Neuronal stem cell (in vitro differentiated cells): ENCODE measurements around the gene CREBL2.
"Not testable (repeated sequence)": the region's sequence is repeated elsewhere in the genome, so short reads cannot be mapped to it uniquely, and the experiment has no call there.

Source experiments
- DNase-seq: peaks from one replicate; pipeline ENCODE4 v3.0.0-alpha.2; 2013; ENCODE audit warnings: low spot score
- H2AFZ ChIP-seq: one replicate; pipeline ENCODE4 v1.6.1; 2013; ENCODE audit warnings: mild to moderate bottlenecking, low read length, inconsistent platforms
- H2AK5ac ChIP-seq: 2 replicates; pipeline ENCODE4 v1.6.1; 2013; ENCODE audit warnings: low read depth, mild to moderate bottlenecking, inconsistent platforms, low read length, moderate library complexity, mixed read lengths
- H2BK120ac ChIP-seq: 2 replicates; pipeline ENCODE4 v1.6.1; 2013; ENCODE audit warnings: low read depth, mild to moderate bottlenecking, inconsistent platforms, low read length, moderate library complexity, mixed read lengths
- H2BK12ac ChIP-seq: one replicate; pipeline ENCODE4 v1.6.1; 2013; ENCODE audit warnings: low read length, inconsistent platforms
- H2BK15ac ChIP-seq: 2 replicates; pipeline ENCODE4 v1.6.1; 2013; ENCODE audit warnings: mild to moderate bottlenecking, low read length, inconsistent platforms, mixed read lengths
- H2BK5ac ChIP-seq: one replicate; pipeline ENCODE4 v1.6.1; 2013; ENCODE audit warnings: inconsistent platforms, mild to moderate bottlenecking, low read length, moderate library complexity
- H3K14ac ChIP-seq: one replicate; pipeline ENCODE4 v1.6.1; 2013; ENCODE audit warnings: low read length, inconsistent platforms
- H3K18ac ChIP-seq: 2 replicates; pipeline ENCODE4 v1.6.1; 2013; ENCODE audit warnings: low read length, inconsistent platforms
- H3K23ac ChIP-seq: 2 replicates; pipeline ENCODE4 v1.6.1; 2013; ENCODE audit warnings: low read depth, mild to moderate bottlenecking, mixed read lengths, low read length, inconsistent platforms; ENCODE audit not compliant: poor library complexity
- H3K27ac ChIP-seq: replicated peaks from 3 replicates; pipeline ENCODE4 v1.5.1; 2013; ENCODE audit warnings: low read length, inconsistent platforms
- H3K27me3 ChIP-seq, 3 experiments: 2 replicates each; pipeline ENCODE4 v1.6.1; 2013; ENCODE audit warnings: low read length in 3 of 3, mild to moderate bottlenecking in 2 of 3, inconsistent platforms in 1 of 3, low read depth in 1 of 3, mixed read lengths in 1 of 3, moderate library complexity in 1 of 3; ENCODE audit not compliant: control insufficient read depth in 3 of 3, insufficient read depth in 3 of 3
- H3K36me3 ChIP-seq, 2 donors: replicated peaks in 1 of 2; 2 replicates each; pipeline ENCODE4 v1.6.1; 2013; ENCODE audit warnings: low read length in 2 of 2; ENCODE audit not compliant: control insufficient read depth in 2 of 2, insufficient read depth in 2 of 2
- H3K4ac ChIP-seq: 2 replicates; pipeline ENCODE4 v1.6.1; 2013; ENCODE audit warnings: inconsistent platforms, mild to moderate bottlenecking, low read length, moderate library complexity
- H3K4me1 ChIP-seq, 2 donors: 1 replicate in 1 of 2; 2 replicates in 1 of 2; pipeline ENCODE4 v1.6.1; 2013; ENCODE audit warnings: low read length in 2 of 2, low read depth in 1 of 2; ENCODE audit not compliant: control insufficient read depth in 2 of 2, insufficient read depth in 1 of 2
- H3K4me2 ChIP-seq: one replicate; pipeline ENCODE4 v1.6.1; 2013; ENCODE audit warnings: mild to moderate bottlenecking, low read length, inconsistent platforms; ENCODE audit not compliant: insufficient read depth, poor library complexity, severe bottlenecking
- H3K4me3 ChIP-seq, 2 donors: 2 replicates each; pipeline ENCODE4 v1.5.1; 2013; ENCODE audit warnings: low read length in 2 of 2, mild to moderate bottlenecking in 2 of 2, inconsistent platforms in 1 of 2, moderate library complexity in 1 of 2
- H3K79me1 ChIP-seq: one replicate; pipeline ENCODE4 v1.6.1; 2013; ENCODE audit warnings: low read depth, mild to moderate bottlenecking, inconsistent platforms, low read length, moderate library complexity
- H3K9ac ChIP-seq: one replicate; pipeline ENCODE4 v1.6.1; 2013; ENCODE audit warnings: mild to moderate bottlenecking, low read depth, low read length, inconsistent platforms; ENCODE audit not compliant: poor library complexity
- H3K9me3 ChIP-seq, 2 donors: replicated peaks in 1 of 2; 2 replicates each; pipeline versions ENCODE3 to v1.6.1; 2013; ENCODE audit warnings: low read length in 2 of 2, mild to moderate bottlenecking in 2 of 2, inconsistent platforms in 1 of 2, low read depth in 1 of 2, mixed read lengths in 1 of 2, moderate library complexity in 1 of 2; ENCODE audit not compliant: control insufficient read depth in 2 of 2, insufficient read depth in 1 of 2
- H4K8ac ChIP-seq: one replicate; pipeline ENCODE4 v1.6.1; 2013; ENCODE audit warnings: low read depth, mild to moderate bottlenecking, inconsistent platforms, low read length, moderate library complexity
- H4K91ac ChIP-seq: one replicate; pipeline ENCODE4 v1.6.1; 2013; ENCODE audit warnings: low read length, low read depth, mild to moderate bottlenecking, inconsistent platforms; ENCODE audit not compliant: poor library complexity
- WGBS, 2 donors: extraction: QIAGEN DNeasy Blood & Tissue Kit; methylation state at CpG; one replicate each; pipeline ENCODE4 v1.1.7; 2013; ENCODE audit warnings: missing lambda C conversion rate in 2 of 2, mixed read lengths in 1 of 2; ENCODE audit not compliant: insufficient read length in 2 of 2, insufficient replicate concordance in 1 of 2; ENCODE audit errors: extremely low coverage in 2 of 2; 5-methylcytosine and 5-hydroxymethylcytosine counted together

CREBL2 gene

DNA sequence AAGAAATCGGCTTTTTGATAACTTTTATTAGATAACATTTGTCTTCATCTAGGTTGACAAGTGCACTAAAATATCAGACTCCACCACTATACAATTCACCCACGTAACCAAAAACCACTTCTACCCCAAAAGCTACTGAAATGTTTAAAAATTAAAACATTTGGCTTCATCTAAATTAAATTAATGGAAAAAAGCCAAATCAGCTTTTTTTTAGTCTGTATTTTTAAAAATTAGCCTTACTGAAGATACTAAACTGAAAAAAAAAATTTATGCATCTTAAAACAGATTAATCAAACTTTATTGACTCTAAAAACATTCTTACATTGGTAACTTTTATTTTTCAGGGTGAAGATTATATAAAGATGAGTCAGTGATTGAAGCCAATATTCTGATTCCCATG lies 30.0 kb downstream of the CREBL2 start:
- Histone ChIP-seq H3K9ac (no peak overlapping the region), H2BK5ac (no peak overlapping the region), H4K91ac (no peak overlapping the region), H3K79me1 (no peaks in the 10 kb centered on the region), H2AK5ac (no peak overlapping the region), H3K18ac (no peak overlapping the region), H2BK12ac (no peak overlapping the region), H3K27me3 (no peaks in the 10 kb centered on the region), H3K4me3 (no peak overlapping the region), H3K23ac (no peak overlapping the region), H3K4me2 (no peak overlapping the region), H2BK15ac (no peak overlapping the region), H3K14ac (no peak overlapping the region), H2AFZ (no peak overlapping the region), H4K8ac (no peak overlapping the region), H3K36me3 (peaks cover 6 to 68% of the 10 kb centered on the region in 2 donors), H3K27ac (no peak overlapping the region), H2BK120ac (no peak overlapping the region), H3K4me1 (no peaks in the 10 kb centered on the region), H3K4ac (no peak overlapping the region), H3K9me3 (peaks cover 2 to 27% of the 10 kb centered on the region in 2 donors)
- WGBS, 2 donors: no CpG with 5 or more reads among the region's 2 CpGs
- DNase-seq: no peak

DNA sequence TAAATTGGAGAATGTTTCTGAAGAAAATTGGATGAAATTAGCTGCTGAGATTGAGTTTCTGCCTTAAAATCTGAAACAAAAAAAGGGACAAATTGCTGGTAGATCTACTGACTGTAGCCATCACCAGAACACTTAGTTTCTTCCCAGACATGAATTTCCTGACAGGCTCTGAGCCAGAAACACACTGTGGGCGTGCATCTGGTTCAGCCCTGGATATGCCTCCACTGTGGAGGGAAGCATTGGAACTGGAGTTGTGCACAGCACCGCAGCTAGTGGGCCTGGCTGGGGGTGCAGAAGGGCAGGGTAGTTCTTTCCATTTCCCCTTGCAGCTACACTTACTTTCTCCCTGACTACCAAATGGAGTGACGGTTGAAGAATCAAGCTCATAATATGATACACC lies 31.2 kb downstream of the CREBL2 start:
- no peak for DNase-seq
- no peaks in the 10 kb centered on the region for H3K4me1 ChIP-seq
- no peak overlapping the region for H4K8ac ChIP-seq
- H3K18ac ChIP-seq: no peak overlapping the region
- no peak overlapping the region for H3K9ac ChIP-seq
- H4K91ac ChIP-seq: no peak overlapping the region
- no peak overlapping the region for H2BK120ac ChIP-seq
- H3K79me1 ChIP-seq: no peaks in the 10 kb centered on the region
- H2AFZ ChIP-seq: no peak overlapping the region
- no peak overlapping the region for H3K27ac ChIP-seq
- no peaks in the 10 kb centered on the region for H3K27me3 ChIP-seq
- no peak overlapping the region for H3K4me2 ChIP-seq
- H3K9me3 ChIP-seq: peaks cover 8 to 36% of the 10 kb centered on the region in 2 donors
- H2BK12ac ChIP-seq: no peak overlapping the region
- no CpG with 5 or more reads among the region's 3 CpGs for WGBS, 2 donors
- no peak overlapping the region for H3K23ac ChIP-seq
- peaks cover 5 to 55% of the 10 kb centered on the region in 2 donors for H3K36me3 ChIP-seq
- no peak overlapping the region for H3K4ac ChIP-seq
- no peak overlapping the region for H2AK5ac ChIP-seq
- H3K4me3 ChIP-seq: no peak overlapping the region
- H3K14ac ChIP-seq: no peak overlapping the region
- H2BK15ac ChIP-seq: no peak overlapping the region
- H2BK5ac ChIP-seq: no peak overlapping the region

DNA sequence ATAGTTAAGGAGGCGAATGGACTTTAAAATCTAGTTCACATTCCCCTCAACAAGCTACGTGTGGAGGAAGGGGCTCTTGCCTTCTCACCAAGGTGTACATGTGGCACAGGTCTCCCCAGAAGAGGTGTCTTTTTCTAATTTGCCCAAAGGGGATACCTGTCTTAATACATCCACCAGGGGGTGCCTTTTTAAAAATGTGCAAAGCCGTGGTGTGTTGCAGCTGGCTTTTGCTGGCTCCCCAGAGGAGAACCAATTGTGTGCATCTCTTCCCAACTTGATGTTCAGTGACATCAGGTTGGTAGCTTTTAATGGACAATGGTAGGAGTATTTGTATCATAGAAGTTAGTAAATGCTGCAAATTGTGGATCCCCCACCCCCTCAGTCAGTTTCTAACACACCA lies 33.8 kb downstream of the CREBL2 start:
- Histone ChIP-seq H2BK15ac (no peak overlapping the region), H3K4me3 (no peak overlapping the region), H2AFZ (no peak overlapping the region), H3K27me3 (no peaks in the 10 kb centered on the region), H3K4ac (no peak overlapping the region), H4K91ac (no peak overlapping the region), H2AK5ac (no peak overlapping the region), H2BK12ac (no peak overlapping the region), H3K4me2 (no peak overlapping the region), H2BK120ac (no peak overlapping the region), H3K27ac (no peak overlapping the region), H2BK5ac (no peak overlapping the region), H3K9ac (no peak overlapping the region), H3K79me1 (no peaks in the 10 kb centered on the region), H4K8ac (no peak overlapping the region), H3K4me1 (no peaks in the 10 kb centered on the region), H3K18ac (no peak overlapping the region), H3K23ac (no peak overlapping the region), H3K14ac (no peak overlapping the region), H3K9me3 (peaks cover 20 to 45% of the 10 kb centered on the region in 2 donors), H3K36me3 (peaks cover 8 to 40% of the 10 kb centered on the region in 2 donors)
- no peak for DNase-seq
- no CpG with 5 or more reads among the region's 3 CpGs for WGBS, 2 donors

DNA sequence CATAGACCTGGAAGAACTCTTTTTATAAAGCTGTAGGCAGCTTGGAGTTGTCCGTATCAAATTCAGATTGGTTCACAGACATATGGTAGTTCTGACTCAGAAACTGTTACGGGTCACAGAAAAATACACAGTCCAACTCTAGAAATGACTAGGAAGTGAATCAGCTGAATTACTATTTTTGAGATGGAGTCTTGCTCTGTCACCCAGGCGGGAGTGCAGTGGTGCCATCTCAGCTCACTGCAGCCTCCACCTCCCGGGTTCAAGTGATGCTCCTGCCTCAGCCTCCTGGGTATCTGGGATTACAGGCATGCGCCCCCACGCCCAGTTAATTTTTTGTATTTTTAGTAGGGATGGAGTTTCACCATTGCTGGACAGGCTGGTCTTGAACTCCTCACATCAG lies 34.3 kb downstream of the CREBL2 start:
- Histone ChIP-seq H3K36me3 (peaks cover 8 to 35% of the 10 kb centered on the region in 2 donors), H3K9me3 (peaks cover 20 to 42% of the 10 kb centered on the region in 2 donors)
- not testable (repeated sequence) for H2BK120ac ChIP-seq, H3K9ac ChIP-seq, H2BK12ac ChIP-seq, H3K4me1 ChIP-seq, H4K8ac ChIP-seq, H2AFZ ChIP-seq, H2BK15ac ChIP-seq, H2AK5ac ChIP-seq, H3K18ac ChIP-seq, H2BK5ac ChIP-seq, H3K27me3 ChIP-seq, H3K4ac ChIP-seq, H3K14ac ChIP-seq, H3K4me2 ChIP-seq, H3K27ac ChIP-seq, H3K23ac ChIP-seq, H4K91ac ChIP-seq, DNase-seq, H3K4me3 ChIP-seq, H3K79me1 ChIP-seq
- no CpG with 5 or more reads among the region's 6 CpGs for WGBS, 2 donors
